HUES6 (cell line): Measurements from ENCODE around the gene COL9A1.
"Not testable (repeated sequence)": the region's sequence is repeated elsewhere in the genome, so short reads cannot be mapped to it uniquely, and the experiment has no call there.

Experiments
- H3K27ac ChIP-seq: 2 replicates; pipeline ENCODE4 v1.7.0; 2013; ENCODE audit warnings: low read depth, mild to moderate bottlenecking, low read length, inconsistent platforms
- H3K27me3 ChIP-seq: 2 replicates; pipeline ENCODE4 v1.6.1; 2013; ENCODE audit warnings: low read length; ENCODE audit not compliant: control insufficient read depth, insufficient read depth
- H3K36me3 ChIP-seq: 2 replicates; pipeline ENCODE4 v1.6.1; 2013; ENCODE audit warnings: low read length; ENCODE audit not compliant: control insufficient read depth, insufficient read depth
- H3K4me1 ChIP-seq: 2 replicates; pipeline ENCODE4 v1.6.1; 2013; ENCODE audit warnings: low read length; ENCODE audit not compliant: control insufficient read depth, insufficient read depth
- H3K4me3 ChIP-seq: 2 replicates; pipeline ENCODE4 v1.5.1; 2013; ENCODE audit warnings: low read depth, low read length
- H3K9ac ChIP-seq: one replicate; pipeline ENCODE4 v1.6.1; 2013; ENCODE audit warnings: mild to moderate bottlenecking, low read length
- H3K9me3 ChIP-seq: 2 replicates; pipeline ENCODE4 v1.6.1; 2013; ENCODE audit warnings: low read depth, low read length; ENCODE audit not compliant: control insufficient read depth, insufficient read depth

Gene COL9A1

DNA sequence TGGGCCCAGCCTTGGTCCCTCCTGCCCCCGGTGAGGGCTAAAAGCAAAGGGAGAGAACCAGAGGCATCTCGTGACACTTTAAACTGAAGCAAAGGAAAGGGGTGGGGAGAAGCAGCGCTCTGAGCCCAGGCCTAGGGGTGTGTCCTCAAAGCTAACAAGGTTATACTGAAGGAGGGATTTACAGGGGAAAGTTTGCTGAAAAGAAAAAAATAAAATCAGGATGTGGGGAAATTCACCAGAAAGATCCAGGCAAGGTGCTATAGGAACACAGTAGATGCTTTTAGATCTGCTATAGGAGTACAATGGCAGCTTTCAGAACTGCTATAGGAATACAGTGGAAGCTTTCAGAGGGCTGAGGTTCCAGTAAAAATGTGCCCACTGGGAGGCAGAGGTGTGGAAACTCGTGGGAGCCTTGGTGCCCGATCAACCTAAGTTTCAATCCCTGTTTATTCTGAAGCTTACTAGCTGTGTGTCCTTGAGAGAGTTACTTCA lies at the start of gene COL9A1:
Gene COL9A1 (minus strand): TSS at position 51 of the 492 bp plus-strand sequence. CDS start 160 bp downstream, outside the sequence.
- H3K27me3 ChIP-seq: peaks cover 4% of the 10 kb centered on the region; the same call in 1 of the 2 replicates
- H3K4me1 ChIP-seq: no peaks in the 10 kb centered on the region

DNA sequence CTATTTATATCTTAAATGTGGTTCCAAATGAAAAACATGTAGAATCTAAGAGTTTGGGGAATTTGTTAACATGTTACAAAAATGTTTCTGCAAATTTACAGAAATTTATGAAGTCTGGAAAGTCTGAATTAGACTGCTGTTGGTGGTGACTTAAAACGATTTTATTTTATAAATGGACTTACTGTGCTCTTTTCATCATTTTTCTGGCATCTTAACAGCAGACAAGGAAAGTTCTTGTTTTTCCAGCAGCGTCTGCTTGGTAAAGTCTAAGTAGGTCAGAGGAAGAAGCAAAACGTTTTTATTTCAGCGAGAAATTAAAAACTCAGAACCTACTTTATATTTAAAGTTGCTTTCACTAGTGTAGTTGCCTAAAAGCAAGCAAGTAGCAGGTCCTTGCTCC lies 48.6 kb upstream of the COL9A1 start:
- no peaks in the 10 kb centered on the region for H3K27me3 ChIP-seq
- H3K9me3 ChIP-seq: no peaks in the 10 kb centered on the region
- H3K27ac ChIP-seq: no peak overlapping the region
- H3K4me1 ChIP-seq: no peaks in the 10 kb centered on the region
- no peaks in the 10 kb centered on the region for H3K36me3 ChIP-seq
- no peak overlapping the region for H3K4me3 ChIP-seq
- no peak overlapping the region for H3K9ac ChIP-seq

More for the DNA sequence above, at the start of gene COL9A1:
- Histone ChIP-seq H3K4me3 (no peak within 1 kb of the TSS), H3K9me3 (no peaks in the 10 kb centered on the region), H3K36me3 (no peaks in the 10 kb centered on the region), H3K9ac (no peak within 1 kb of the TSS), H3K27ac (no peak within 1 kb of the TSS)

DNA sequence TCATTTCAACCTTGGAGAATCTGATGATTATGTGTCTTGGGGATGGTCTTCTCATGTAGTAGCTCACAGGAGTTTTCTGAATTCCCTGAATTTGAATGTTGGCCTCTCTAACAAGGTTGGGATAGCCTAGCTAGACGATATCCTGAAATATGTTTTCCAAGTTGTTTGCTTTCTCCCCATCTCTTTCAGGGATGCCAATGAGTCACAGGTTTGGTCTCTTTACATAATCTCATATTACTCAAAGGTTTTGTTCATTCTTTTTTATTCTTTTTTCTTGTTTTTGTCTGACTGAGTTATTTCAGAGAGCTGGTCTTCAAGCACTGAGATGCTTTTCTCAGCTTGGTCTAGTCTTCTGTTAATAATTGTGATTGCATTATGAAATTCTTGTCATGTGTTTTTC lies 42.7 kb upstream of the COL9A1 start:
- Histone ChIP-seq H3K27me3 (no peaks in the 10 kb centered on the region), H3K4me3 (no peak overlapping the region)

DNA sequence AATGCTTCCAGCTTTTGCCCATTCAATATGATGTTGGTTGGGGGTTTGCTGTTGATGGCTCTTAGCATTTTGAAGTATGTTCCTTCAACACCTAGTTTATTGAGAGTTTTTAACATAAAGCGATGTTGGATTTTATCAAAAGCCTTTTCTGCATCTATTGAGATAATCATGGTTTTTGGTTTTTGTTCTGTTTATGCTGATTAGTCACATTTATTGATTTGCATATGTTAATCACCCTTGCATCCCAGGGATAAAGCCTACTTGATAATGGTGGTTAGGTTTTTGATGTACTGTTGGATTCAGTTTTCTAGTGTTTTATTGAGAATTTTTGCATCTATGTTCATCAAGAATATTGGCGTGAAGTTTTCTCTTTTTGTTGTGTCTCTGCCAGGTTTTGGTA lies 40.4 kb upstream of the COL9A1 start:
- H3K27me3 ChIP-seq: no peaks in the 10 kb centered on the region
- H3K4me1 ChIP-seq: no peaks in the 10 kb centered on the region
- H3K9me3 ChIP-seq: 0 out of 2 replicates have a peak, but pooled peaks cover 4% of the 10 kb centered on the region
- no peaks in the 10 kb centered on the region for H3K36me3 ChIP-seq
- H3K9ac ChIP-seq: no peak overlapping the region
- no peak overlapping the region for H3K4me3 ChIP-seq
- no peak overlapping the region for H3K27ac ChIP-seq

More for the DNA sequence above, 42.7 kb upstream of the COL9A1 start:
- H3K9ac ChIP-seq: no peak overlapping the region
- H3K4me1 ChIP-seq: no peaks in the 10 kb centered on the region
- no peaks in the 10 kb centered on the region for H3K9me3 ChIP-seq
- H3K36me3 ChIP-seq: no peaks in the 10 kb centered on the region
- no peak overlapping the region for H3K27ac ChIP-seq

DNA sequence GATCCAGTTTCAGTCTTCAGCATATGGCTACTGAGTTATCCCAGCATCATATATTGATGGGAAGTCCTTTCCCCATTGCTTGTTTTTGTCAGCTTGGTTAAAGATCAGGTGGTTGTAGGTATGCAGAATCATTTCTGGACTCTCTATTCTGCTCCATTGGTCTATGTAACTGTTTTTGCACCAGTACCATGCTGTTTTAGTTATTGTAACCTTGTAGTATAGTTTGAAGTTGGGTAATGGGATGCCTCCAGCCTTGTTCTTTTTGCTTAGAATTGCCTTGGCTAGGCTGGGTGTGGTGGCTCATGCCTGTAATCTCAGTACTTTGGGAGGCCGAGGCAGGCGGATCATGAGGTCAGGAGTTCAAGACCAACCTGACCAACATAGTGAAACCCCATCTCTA lies 36.9 kb upstream of the COL9A1 start:
- not testable (repeated sequence) for H3K9me3 ChIP-seq, H3K4me1 ChIP-seq, H3K27ac ChIP-seq, H3K27me3 ChIP-seq, H3K9ac ChIP-seq, H3K36me3 ChIP-seq, H3K4me3 ChIP-seq

DNA sequence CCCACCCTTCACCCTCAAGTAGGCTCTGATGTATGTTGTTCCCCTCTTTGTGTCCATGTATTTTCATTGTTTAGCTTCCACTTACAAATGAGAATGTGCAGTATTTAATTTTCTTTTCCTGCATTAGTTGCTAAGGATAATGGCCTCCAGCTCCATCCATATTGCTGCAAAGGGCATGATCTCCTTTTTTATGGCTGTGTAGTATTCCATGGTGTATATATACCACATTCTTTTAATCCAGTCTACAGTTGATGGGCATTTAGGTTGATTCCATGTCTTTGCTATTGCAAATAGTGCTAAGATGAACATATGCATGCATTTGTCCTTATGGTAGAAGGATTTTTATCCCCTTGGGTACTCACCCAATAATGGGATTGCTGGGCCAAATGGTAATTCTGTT lies 35.9 kb upstream of the COL9A1 start:
- 0 out of 2 replicates have a peak, but pooled peaks cover 4% of the 10 kb centered on the region for H3K9me3 ChIP-seq

DNA sequence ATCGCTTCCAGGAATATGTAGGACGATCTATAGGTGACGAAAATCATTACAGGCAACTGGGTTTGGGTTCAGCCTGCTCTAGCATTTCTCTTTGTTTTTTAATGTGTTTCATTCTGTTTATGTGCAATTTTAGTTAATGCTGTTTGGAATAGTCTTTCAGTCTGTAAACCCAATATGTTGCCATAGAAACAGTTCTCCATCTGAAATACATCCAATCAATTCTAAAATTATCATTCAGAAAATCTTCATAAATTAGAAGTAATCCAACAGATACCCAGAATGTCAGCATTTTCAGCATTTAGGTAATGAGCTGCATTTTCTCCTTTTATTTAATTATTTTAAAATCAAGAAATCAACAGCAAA lies 34.8 kb upstream of the COL9A1 start:
- no peak overlapping the region for H3K4me3 ChIP-seq
- no peak overlapping the region for H3K9ac ChIP-seq
- H3K36me3 ChIP-seq: no peaks in the 10 kb centered on the region
- H3K27ac ChIP-seq: no peak overlapping the region
- H3K4me1 ChIP-seq: no peaks in the 10 kb centered on the region
- H3K9me3 ChIP-seq: 0 out of 2 replicates have a peak, but pooled peaks cover 4% of the 10 kb centered on the region
- H3K27me3 ChIP-seq: no peaks in the 10 kb centered on the region

More for the DNA sequence above, 35.9 kb upstream of the COL9A1 start:
- H3K27me3 ChIP-seq: no peaks in the 10 kb centered on the region
- H3K4me3 ChIP-seq: no peak overlapping the region
- H3K9ac ChIP-seq: no peak overlapping the region
- H3K27ac ChIP-seq: no peak overlapping the region
- no peaks in the 10 kb centered on the region for H3K4me1 ChIP-seq
- H3K36me3 ChIP-seq: no peaks in the 10 kb centered on the region

DNA sequence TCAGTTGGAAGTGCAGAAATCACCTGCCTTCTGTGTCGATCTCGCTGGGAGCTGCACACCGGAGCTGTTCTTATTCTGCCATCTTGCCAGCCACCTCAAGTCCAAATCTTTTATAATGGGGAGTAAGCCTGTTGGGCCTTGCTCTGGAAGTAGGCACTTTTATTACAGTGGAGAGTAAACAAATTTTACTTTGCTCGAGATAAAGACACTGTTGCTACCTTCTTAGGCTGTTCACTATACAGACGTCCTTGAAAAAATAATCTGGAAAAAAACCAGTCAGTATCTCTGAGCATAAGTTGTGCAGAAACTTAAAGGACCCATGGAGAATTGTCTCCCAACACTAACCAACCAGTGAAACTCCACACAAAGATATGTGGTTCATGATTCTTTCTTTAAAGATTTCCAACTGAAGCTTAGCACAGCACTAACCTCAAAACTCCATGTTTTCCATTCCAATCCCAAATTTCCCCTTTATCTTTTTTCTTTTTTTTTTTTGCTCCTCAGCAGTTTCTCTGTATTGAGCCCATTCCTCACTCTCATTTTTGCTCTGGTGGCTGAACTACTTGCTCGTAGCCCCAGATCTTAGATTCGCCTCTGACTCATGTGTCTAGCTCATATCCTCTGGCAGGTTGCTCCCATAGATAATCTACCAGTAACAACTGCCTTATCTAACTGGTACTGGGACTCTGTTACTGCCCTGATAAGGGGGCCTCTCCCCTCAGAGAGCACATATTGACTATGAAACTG lies 34.3 kb upstream of the COL9A1 start:
- no peak overlapping the region for H3K27ac ChIP-seq
- H3K4me1 ChIP-seq: no peaks in the 10 kb centered on the region
- no peak overlapping the region for H3K9ac ChIP-seq
- H3K36me3 ChIP-seq: no peaks in the 10 kb centered on the region
- 0 out of 2 replicates have a peak, but pooled peaks cover 4% of the 10 kb centered on the region for H3K9me3 ChIP-seq
- no peak overlapping the region for H3K4me3 ChIP-seq
- no peaks in the 10 kb centered on the region for H3K27me3 ChIP-seq

DNA sequence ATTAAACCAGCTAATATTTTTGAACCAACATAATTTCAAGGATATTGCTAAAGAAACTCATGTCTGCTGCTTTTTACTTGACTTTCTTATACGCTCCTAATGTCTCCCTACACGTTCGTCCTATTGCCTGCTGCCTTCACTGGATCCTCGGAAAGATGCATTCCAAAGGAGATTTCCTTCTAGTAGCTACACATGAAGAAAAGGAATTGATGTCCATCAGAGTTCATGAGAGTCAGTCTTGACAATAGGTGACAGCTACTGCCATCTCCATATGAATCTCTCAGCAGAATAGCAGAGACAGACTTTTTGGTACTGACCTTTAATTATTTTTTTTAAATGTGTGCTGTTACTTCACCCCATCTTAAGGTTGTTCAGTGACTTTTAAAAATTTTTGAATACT lies 24.2 kb upstream of the COL9A1 start:
- no peak overlapping the region for H3K9ac ChIP-seq
- no peaks in the 10 kb centered on the region for H3K36me3 ChIP-seq
- no peaks in the 10 kb centered on the region for H3K4me1 ChIP-seq
- no peaks in the 10 kb centered on the region for H3K9me3 ChIP-seq
- no peaks in the 10 kb centered on the region for H3K27me3 ChIP-seq
- no peak overlapping the region for H3K4me3 ChIP-seq
- H3K27ac ChIP-seq: no peak overlapping the region

DNA sequence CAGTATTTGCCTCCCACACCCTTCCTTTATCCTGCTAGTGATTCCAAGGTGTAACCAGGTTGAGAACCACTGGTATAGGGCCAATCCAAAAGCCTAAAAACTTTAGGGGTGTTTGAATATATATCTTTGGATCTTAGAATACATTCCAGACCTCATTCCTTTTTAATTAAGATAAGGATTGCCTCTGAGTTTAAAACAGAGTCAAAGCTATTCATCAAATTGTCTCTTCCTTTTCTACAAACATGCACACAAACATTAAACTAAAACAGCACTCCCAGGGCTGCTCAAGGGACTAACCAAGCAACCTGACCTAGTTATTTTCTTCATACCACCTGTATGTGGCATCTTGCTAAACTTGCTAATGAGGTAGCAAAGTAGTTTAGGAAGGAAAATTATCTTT lies 22.1 kb upstream of the COL9A1 start:
- H3K27me3 ChIP-seq: no peaks in the 10 kb centered on the region
- no peaks in the 10 kb centered on the region for H3K9me3 ChIP-seq
- H3K4me3 ChIP-seq: no peak overlapping the region
- no peak overlapping the region for H3K9ac ChIP-seq
- H3K27ac ChIP-seq: no peak overlapping the region
- no peaks in the 10 kb centered on the region for H3K36me3 ChIP-seq
- H3K4me1 ChIP-seq: no peaks in the 10 kb centered on the region

DNA sequence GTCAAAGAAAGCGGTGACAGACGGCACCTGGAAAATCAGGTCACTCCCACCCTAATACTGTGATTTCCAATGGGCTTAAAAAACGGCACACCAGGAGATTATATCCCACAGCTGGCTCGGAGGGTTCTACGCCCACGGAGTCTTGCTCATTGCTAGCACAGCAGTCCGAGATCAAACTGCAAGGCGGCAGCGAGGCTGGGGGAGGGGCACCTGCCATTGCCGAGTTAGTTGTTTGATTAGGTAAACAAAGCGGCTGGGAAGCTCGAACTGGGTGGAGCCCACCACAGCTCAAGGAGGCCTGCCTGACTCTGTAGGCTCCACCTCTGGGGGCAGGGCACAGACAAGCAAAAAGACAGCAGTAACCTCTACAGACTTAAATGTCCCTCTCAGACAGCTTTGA lies 14.9 kb upstream of the COL9A1 start:
- not testable (repeated sequence) for H3K27ac ChIP-seq, H3K4me1 ChIP-seq, H3K9me3 ChIP-seq, H3K4me3 ChIP-seq, H3K36me3 ChIP-seq, H3K27me3 ChIP-seq, H3K9ac ChIP-seq
